GM12878 (cell line): Measurements from ENCODE around the gene DDX10. TPM values are rescaled to one million over a fixed set of nuclear protein-coding genes. Genes with fewer than 3 reads are reported as not detected.

ENCODE experiments used
- ATAC-seq: fragments of 200-7000 bp; cut with Tn5 transposase; 3 replicates; pipeline ENCODE4 v1.9.1; 2020; ENCODE audit warnings: mild to moderate bottlenecking, moderate library complexity
- BruUV-seq: library from RNA; stranded (reverse); fragments of 400-500 nt; replicated peaks from 2 replicates; lab custom pipeline; 2021; lab: Mats Ljungman, UMichigan
- CTCF ChIA-PET: fragments of 300-600 bp; sonication (Branson Sonifier 250); formaldehyde crosslinking; extraction: SDS; loops from one replicate; lab custom pipeline; 2021; ENCODE audit warnings: inconsistent platforms; lab: Yijun Ruan, JAX
- POLR2A ChIA-PET: fragments of 350-600 bp; formaldehyde crosslinking; extraction: SDS; loops from one replicate; lab custom pipeline; 2021; ENCODE audit warnings: inconsistent platforms; lab: Charles Lee
- RAD21 ChIA-PET: fragments of 300-600 bp; sonication (Branson Sonifier 250); formaldehyde crosslinking; loops from one replicate; lab custom pipeline; 2023; ENCODE audit warnings: antibody characterized with exemption; ENCODE audit not compliant: unreplicated experiment; lab: Charles Lee
- SMC1A ChIA-PET: fragments of 300-600 bp; sonication (Branson Sonifier 250); formaldehyde crosslinking; loops from one replicate; lab custom pipeline; 2023; ENCODE audit not compliant: unreplicated experiment, uncharacterized antibody; lab: Charles Lee
- DNase-seq: peaks from one replicate; pipeline ENCODE4 v3.0.0-alpha.2; 2011; ENCODE audit warnings: low read depth, low spot score
- FAIRE-seq: peaks from 3 replicates; lab custom pipeline; 2011; peaks lifted over from hg19 to GRCh38; lab: Jason Lieb, UNC
- H2AFZ ChIP-seq: 2 replicates; pipeline ENCODE4 v1.6.0; 2011; ENCODE audit warnings: low read depth, low read length, control low read depth; ENCODE audit not compliant: control insufficient read depth
- H3K27ac ChIP-seq: 2 replicates; pipeline ENCODE4 v1.5.1; 2011; ENCODE audit warnings: control low read depth; ENCODE audit not compliant: control insufficient read depth, insufficient read depth
- H3K27me3 ChIP-seq, 2 experiments: replicated peaks in 1 of 2; 2 replicates each; pipeline versions ENCODE4 v1.6.0 to v1.6.1; 2011; ENCODE audit warnings: low read length in 1 of 2; ENCODE audit not compliant: control insufficient read depth in 2 of 2, insufficient read depth in 2 of 2
- H3K36me3 ChIP-seq, 2 experiments: 2 replicates each; pipeline ENCODE4 v1.5.1; 2011; ENCODE audit warnings: low read length in 1 of 2; ENCODE audit not compliant: control insufficient read depth in 2 of 2, insufficient read depth in 2 of 2
- H3K4me1 ChIP-seq: 2 replicates; pipeline ENCODE4 v1.6.1; 2011; ENCODE audit warnings: mild to moderate bottlenecking, low read length, moderate library complexity, mixed read lengths; ENCODE audit not compliant: control insufficient read depth, insufficient read depth
- H3K4me2 ChIP-seq: 2 replicates; pipeline ENCODE4 v1.6.0; 2011; ENCODE audit warnings: control low read depth; ENCODE audit not compliant: control insufficient read depth, insufficient read depth
- H3K4me3 ChIP-seq: fragments of 200-600 bp; sonication (generic); 2 replicates; pipeline ENCODE4 v1.5.1; 2016
- H3K79me2 ChIP-seq: 2 replicates; pipeline ENCODE4 v1.6.0; 2011; ENCODE audit warnings: low read length; ENCODE audit not compliant: control insufficient read depth, insufficient read depth
- H3K9ac ChIP-seq: 2 replicates; pipeline ENCODE4 v1.8.0; 2011; ENCODE audit warnings: low read length, control low read depth, mixed read lengths; ENCODE audit not compliant: control insufficient read depth, insufficient read depth
- H3K9me3 ChIP-seq: replicated peaks from 3 replicates; pipeline ENCODE4 v1.5.1; 2011; ENCODE audit warnings: mild to moderate bottlenecking, low read length; ENCODE audit not compliant: control insufficient read depth, insufficient read depth
- H4K20me1 ChIP-seq: 2 replicates; pipeline ENCODE4 v1.6.0; 2011; ENCODE audit not compliant: control insufficient read depth, insufficient read depth
- MXI1 ChIP-seq: fragments of 150-350 bp; IDR thresholded peaks from 2 replicates; pipeline ENCODE4 v1.6.1; 2011; ENCODE audit warnings: low read depth, mild to moderate bottlenecking, inconsistent platforms, low read length, improper control_type of control experiment
- MYC ChIP-seq: IDR thresholded peaks from 2 replicates; pipeline ENCODE4 v1.6.1; 2011; ENCODE audit warnings: mild to moderate bottlenecking, low read length, moderate library complexity, inconsistent platforms; ENCODE audit not compliant: insufficient read depth, insufficient replicate concordance, insufficient read length, severe bottlenecking
- POU2F2 ChIP-seq: IDR thresholded peaks from 3 replicates; pipeline ENCODE4 v1.6.1; 2011; ENCODE audit warnings: low read depth, mild to moderate bottlenecking, low read length, borderline replicate concordance
- RAD51 ChIP-seq: fragments of 450-650 bp; IDR thresholded peaks from 2 replicates; pipeline ENCODE4 v1.6.1; 2016; ENCODE audit warnings: moderate library complexity, mild to moderate bottlenecking, inconsistent platforms
- SUPT20H ChIP-seq: IDR thresholded peaks from 2 replicates; pipeline ENCODE4 v1.6.1; 2011; ENCODE audit warnings: low read depth, mild to moderate bottlenecking, low read length, moderate library complexity, borderline replicate concordance; ENCODE audit not compliant: control insufficient read depth
- ZBTB4 ChIP-seq: fragments of 450-650 bp; formaldehyde crosslinking; IDR thresholded peaks from 2 replicates; pipeline ENCODE4 v1.4.0; 2022; ENCODE audit warnings: mild to moderate bottlenecking, moderate library complexity
- WGBS: methylation state at CpG from one replicate; pipeline ENCODE4 v1.1.6; 2016; ENCODE audit warnings: low lambda C conversion rate; ENCODE audit not compliant: insufficient replicate concordance, insufficient coverage; ENCODE audit errors: missing lambda C conversion rate; 5-methylcytosine and 5-hydroxymethylcytosine counted together
- in situ Hi-C: fragments of 300-500 bp; cut with MboI; formaldehyde crosslinking; loops from 9 replicates; pipeline ENCODE4 v1.14.3; 2018; ENCODE audit warnings: mixed read lengths
- intact Hi-C: fragments of 100-400 bp; cut with micrococcal nuclease; formaldehyde crosslinking; loops from one replicate; pipeline ENCODE4 v1.14.2; 2022; ENCODE audit not compliant: unreplicated experiment
- polyA plus RNA-seq, 11 experiments: library from polyadenylated mRNA; depleted of rRNA in 4 of 11; unstranded in 6 of 11; stranded (reverse) in 5 of 11; fragments of >200 nt; fragmentation: Nextera tagmentation in 4 of 11; fragmentation: Illumina TruSeq in 1 of 11; extraction: Ambion mirVana in 4 of 11; extraction: Trizol in 1 of 11; gene quantifications; 1 replicate in 1 of 11; 2 replicates in 10 of 11; pipeline versions ENCODE4 v1.2.1 to v1.2.3, GENCODE V29; 2011 to 2016; ENCODE audit warnings: inconsistent platforms in 2 of 11, missing spikeins in 2 of 11, low read depth in 1 of 11
- total RNA-seq, 4 experiments: library from RNA; depleted of rRNA in 3 of 4; stranded (reverse); fragments of >200 nt in 3 of 4; fragmentation: Illumina TruSeq in 1 of 4; extraction: Trizol in 1 of 4; gene quantifications; 2 replicates each; pipeline versions ENCODE4 v1.2.1 to v1.2.3, GENCODE V29; 2013 to 2021
- TF ChIP-seq, protein P1 (sequence below): fragments of 450-650 bp; IDR thresholded peaks from 2 replicates; pipeline ENCODE4 v1.6.1; 2017; ENCODE audit warnings: mild to moderate bottlenecking, moderate library complexity
- TF ChIP-seq, protein P2 (sequence below): fragments of 450-650 bp; IDR thresholded peaks from 2 replicates; pipeline ENCODE4 v1.6.1; 2018; ENCODE audit warnings: borderline replicate concordance, mild to moderate bottlenecking; ENCODE audit not compliant: partially characterized antibody
- TF ChIP-seq, protein P3 (sequence below): fragments of 150-350 bp; IDR thresholded peaks from 2 replicates; pipeline ENCODE4 v1.6.1; 2014; ENCODE audit warnings: mild to moderate bottlenecking, low read depth, low read length

DDX10 gene
- total and polyA plus RNA-seq, 10 of the 15 experiments (the other 5 are each of a cell fraction or from before 2014, with no cell fraction given): 20.9 to 51.5 (median 31.9) TPM

GRCh38 chr11:108912581-108912980, 247.7 kb downstream of the DDX10 start:
- FAIRE-seq (no peak), ATAC-seq (no peak), DNase-seq (no peak)
- intact Hi-C loops: no loop called here
- Histone ChIP-seq H3K36me3 (no peaks in the 10 kb centered on the region), H3K79me2 (no peaks in the 10 kb centered on the region), H4K20me1 (no peaks in the 10 kb centered on the region), H3K4me3 (no peak overlapping the region), H3K27ac (no peak overlapping the region), H3K9ac (no peak overlapping the region), H3K9me3 (no peaks in the 10 kb centered on the region), H3K4me2 (no peak overlapping the region), H3K4me1 (no peaks in the 10 kb centered on the region), H2AFZ (no peak overlapping the region), H3K27me3 (no peaks in the 10 kb centered on the region)
- TF ChIP-seq, protein P1, sequence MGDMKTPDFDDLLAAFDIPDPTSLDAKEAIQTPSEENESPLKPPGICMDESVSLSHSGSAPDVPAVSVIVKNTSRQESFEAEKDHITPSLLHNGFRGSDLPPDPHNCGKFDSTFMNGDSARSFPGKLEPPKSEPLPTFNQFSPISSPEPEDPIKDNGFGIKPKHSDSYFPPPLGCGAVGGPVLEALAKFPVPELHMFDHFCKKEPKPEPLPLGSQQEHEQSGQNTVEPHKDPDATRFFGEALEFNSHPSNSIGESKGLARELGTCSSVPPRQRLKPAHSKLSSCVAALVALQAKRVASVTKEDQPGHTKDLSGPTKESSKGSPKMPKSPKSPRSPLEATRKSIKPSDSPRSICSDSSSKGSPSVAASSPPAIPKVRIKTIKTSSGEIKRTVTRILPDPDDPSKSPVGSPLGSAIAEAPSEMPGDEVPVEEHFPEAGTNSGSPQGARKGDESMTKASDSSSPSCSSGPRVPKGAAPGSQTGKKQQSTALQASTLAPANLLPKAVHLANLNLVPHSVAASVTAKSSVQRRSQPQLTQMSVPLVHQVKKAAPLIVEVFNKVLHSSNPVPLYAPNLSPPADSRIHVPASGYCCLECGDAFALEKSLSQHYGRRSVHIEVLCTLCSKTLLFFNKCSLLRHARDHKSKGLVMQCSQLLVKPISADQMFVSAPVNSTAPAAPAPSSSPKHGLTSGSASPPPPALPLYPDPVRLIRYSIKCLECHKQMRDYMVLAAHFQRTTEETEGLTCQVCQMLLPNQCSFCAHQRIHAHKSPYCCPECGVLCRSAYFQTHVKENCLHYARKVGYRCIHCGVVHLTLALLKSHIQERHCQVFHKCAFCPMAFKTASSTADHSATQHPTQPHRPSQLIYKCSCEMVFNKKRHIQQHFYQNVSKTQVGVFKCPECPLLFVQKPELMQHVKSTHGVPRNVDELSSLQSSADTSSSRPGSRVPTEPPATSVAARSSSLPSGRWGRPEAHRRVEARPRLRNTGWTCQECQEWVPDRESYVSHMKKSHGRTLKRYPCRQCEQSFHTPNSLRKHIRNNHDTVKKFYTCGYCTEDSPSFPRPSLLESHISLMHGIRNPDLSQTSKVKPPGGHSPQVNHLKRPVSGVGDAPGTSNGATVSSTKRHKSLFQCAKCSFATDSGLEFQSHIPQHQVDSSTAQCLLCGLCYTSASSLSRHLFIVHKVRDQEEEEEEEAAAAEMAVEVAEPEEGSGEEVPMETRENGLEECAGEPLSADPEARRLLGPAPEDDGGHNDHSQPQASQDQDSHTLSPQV: no peak
- TF ChIP-seq MXI1 (no peak), POU2F2 (no peak), MYC (no peak), ZBTB4 (CRISPR knock-in tag) (no peak), SUPT20H (no peak), RAD51 (no peak)
- TF ChIP-seq, protein P2, sequence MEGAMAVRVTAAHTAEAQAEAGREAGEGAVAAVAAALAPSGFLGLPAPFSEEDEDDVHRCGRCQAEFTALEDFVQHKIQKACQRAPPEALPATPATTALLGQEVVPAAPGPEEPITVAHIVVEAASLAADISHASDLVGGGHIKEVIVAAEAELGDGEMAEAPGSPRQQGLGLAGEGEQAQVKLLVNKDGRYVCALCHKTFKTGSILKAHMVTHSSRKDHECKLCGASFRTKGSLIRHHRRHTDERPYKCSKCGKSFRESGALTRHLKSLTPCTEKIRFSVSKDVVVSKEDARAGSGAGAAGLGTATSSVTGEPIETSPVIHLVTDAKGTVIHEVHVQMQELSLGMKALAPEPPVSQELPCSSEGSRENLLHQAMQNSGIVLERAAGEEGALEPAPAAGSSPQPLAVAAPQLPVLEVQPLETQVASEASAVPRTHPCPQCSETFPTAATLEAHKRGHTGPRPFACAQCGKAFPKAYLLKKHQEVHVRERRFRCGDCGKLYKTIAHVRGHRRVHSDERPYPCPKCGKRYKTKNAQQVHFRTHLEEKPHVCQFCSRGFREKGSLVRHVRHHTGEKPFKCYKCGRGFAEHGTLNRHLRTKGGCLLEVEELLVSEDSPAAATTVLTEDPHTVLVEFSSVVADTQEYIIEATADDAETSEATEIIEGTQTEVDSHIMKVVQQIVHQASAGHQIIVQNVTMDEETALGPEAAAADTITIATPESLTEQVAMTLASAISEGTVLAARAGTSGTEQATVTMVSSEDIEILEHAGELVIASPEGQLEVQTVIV: no peak
- TF ChIP-seq, protein P3, sequence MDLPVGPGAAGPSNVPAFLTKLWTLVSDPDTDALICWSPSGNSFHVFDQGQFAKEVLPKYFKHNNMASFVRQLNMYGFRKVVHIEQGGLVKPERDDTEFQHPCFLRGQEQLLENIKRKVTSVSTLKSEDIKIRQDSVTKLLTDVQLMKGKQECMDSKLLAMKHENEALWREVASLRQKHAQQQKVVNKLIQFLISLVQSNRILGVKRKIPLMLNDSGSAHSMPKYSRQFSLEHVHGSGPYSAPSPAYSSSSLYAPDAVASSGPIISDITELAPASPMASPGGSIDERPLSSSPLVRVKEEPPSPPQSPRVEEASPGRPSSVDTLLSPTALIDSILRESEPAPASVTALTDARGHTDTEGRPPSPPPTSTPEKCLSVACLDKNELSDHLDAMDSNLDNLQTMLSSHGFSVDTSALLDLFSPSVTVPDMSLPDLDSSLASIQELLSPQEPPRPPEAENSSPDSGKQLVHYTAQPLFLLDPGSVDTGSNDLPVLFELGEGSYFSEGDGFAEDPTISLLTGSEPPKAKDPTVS: no peak
- WGBS: 100% methylated on average over 1 of the region's 1 CpG
- ChIA-PET CTCF (no interaction called here), POLR2A (no interaction called here), RAD21 (no interaction called here), SMC1A (interaction anchor here (1.0 kb wide), 1 partner anchor 24 kb away, joined by 3 read pairs; no protein-coding TSS in a partner anchor)
- in situ Hi-C loops: no loop called here
- no TSS peak for BruUV-seq
